HG02840 (cell line): ENCODE results near the gene UGT1A4.

ENCODE experiments used
- ATAC-seq: cut with Tn5 transposase; IDR thresholded peaks from one replicate; pipeline ENCODE4 v1.9.1; 2021; ENCODE audit warnings: mild to moderate bottlenecking, moderate library complexity, moderate number of reproducible peaks; ENCODE audit not compliant: unreplicated experiment, low FRiP score

UGT1A4 gene

GRCh38 chr2:233807215-233807865 is 88.8 kb downstream of the UGT1A4 start:
- ATAC-seq, result no peak

DNA sequence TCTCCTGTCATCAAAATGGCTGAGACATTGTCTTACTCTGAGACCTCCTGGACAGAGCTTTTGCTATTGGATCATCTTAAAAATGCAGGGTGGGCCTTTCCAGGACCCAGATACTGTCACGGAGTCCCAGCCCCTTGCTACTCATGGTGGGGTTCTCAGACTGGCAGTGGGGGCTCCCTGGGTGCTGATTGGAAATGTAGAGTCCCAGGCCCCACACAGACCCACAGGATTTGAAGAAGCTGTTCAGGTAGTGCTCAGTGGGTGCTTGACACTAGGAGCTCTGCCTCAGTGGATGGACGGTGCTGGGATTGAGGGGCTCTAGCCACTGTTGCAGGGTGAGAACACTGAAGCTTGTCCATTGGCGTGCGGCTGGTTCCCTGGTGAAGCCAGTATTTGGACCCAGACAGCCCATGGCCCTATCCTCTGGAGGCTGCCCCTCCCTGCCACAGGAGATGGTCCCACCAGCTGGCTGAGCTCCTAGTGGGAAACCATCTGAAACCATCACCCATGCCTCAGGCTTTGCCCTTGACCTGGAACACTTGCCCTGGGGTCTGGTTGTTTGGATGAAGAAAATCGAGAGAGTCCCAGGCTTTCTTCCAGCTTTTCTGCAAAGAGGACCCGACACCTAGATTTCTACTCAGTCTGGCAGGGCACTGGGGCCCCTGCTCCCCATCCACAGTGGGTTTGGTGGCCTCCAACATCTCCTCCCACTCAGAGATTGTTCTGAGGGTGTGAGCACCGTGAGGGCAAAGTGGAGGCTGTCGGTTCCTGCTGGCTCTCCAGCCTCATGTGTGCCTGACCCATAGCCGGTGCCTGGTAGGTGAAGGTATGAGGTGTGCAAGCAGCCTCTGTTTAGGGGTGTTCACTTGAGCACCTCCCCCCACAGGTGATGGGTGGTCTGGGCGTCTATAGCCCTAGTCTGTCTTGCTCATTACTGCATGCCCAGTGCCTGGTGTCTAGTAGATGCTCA is 89.7 kb downstream of the UGT1A4 start:
- ATAC-seq, result no peak

DNA sequence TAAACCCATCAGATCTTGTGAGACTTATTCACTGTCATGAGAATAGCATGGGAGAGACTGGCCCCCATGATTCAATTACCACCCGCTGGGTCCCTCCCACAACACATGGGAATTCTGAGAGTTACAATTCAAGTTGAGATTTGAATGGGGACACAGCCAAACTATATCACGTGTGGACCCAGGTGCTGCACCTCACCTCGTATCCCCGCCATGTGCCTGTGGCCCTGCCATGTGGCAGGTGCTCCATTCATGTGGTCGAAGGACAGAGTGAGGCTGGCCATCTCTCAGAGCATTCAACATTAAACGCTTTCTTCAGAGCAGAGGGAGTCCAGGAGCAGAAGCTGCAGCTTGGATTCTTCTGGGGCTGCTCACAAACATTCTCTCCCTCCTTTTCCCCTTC is 91.8 kb downstream of the UGT1A4 start:
- no peak for ATAC-seq

GRCh38 chr2:233811087-233811486 is 92.6 kb downstream of the UGT1A4 start:
- no peak for ATAC-seq

GRCh38 chr2:233811732-233812131 is 93.2 kb downstream of the UGT1A4 start:
- ATAC-seq, result no peak

- ATAC-seq, result no peak
These were observed 94.9 kb downstream of the UGT1A4 start for GRCh38 chr2:233813236-233814055.

DNA sequence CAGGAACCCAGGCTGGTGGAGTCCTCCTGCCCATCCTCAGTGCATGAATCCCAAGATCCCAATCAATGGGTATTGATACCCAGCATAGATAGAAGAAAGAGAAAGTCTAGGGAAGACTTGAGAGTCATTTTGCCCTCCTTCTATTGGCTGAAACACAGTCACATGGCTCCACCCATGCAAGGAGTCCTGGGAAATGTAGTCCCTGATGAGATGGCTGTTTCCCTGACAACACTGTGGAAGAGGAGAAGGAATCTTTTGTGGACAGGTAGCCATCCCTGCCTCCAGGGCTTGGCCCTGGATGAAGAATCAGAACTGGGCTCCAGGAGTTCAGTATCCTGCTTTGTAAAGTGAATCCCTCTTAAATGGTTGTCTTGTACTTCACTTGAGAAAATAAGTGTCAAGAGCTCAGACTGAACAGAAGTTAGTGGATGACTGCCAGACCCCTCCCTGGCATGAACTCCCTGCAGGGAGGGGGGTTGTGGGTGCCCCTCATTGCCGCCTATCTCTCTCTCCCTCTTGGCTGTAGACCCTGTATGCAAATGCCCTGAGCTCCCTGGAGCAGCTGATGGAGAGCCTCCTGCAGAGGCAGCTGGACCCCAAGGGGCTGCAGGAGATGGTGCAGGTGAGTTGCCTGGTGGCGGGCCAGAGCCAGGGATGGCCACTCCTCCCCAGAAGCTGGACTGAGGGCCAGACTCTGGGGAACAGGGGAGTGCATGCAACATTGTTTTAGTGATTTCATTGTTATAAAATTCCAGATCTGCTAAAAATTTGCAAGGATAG is 95.7 kb downstream of the UGT1A4 start:
- no peak for ATAC-seq

GRCh38 chr2:233815861-233816260 is 97.3 kb downstream of the UGT1A4 start:
- ATAC-seq, result no peak

DNA sequence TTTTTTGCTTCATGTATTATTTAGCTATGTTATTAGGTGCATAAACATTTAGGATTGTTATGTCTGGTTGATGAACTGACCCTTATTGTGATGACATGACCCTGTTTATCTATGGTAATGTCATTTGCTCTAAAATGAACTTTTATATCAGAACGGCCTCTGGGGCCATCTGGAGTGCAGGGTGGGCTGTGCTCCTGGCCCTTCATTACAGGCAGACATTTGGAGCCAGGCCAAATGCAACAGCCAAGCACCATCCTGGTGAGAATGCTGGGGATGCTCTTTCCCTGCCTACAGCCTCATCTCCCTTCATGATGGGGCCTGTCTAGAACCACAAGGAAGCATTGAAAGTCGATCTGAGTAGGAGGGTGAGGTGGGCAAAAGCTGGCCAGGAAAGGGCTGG is 97.8 kb downstream of the UGT1A4 start:
- ATAC-seq, result no peak

GRCh38 chr2:233816771-233817170 is 98.2 kb downstream of the UGT1A4 start:
- no peak for ATAC-seq

DNA sequence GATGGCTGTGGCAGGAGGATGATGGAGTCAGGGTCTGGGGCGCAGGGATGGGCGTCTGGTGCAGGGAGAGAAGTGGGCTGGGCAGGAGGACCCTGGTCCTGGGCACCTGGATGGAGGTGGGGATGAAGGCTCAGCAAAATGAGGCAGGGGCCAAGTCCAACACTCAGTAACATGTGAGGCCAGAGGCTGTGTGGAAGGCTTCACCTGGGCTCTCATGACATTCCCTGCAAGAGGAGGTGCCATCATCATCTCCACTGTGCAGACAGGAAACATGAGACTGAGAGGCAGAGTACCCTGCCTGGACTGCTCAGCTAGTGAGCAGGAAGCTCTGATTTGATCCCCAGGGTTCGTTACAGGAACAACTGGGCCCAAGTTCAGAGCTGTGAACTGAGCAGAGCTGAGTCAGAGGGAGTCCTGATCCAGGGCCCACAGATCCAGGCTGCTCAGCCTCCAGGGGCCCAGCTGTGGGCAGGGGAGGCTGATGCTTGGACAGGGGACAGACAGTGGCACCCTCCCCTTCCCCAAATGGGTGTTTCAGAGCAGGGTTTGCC is 98.9 kb downstream of the UGT1A4 start:
- no peak for ATAC-seq

DNA sequence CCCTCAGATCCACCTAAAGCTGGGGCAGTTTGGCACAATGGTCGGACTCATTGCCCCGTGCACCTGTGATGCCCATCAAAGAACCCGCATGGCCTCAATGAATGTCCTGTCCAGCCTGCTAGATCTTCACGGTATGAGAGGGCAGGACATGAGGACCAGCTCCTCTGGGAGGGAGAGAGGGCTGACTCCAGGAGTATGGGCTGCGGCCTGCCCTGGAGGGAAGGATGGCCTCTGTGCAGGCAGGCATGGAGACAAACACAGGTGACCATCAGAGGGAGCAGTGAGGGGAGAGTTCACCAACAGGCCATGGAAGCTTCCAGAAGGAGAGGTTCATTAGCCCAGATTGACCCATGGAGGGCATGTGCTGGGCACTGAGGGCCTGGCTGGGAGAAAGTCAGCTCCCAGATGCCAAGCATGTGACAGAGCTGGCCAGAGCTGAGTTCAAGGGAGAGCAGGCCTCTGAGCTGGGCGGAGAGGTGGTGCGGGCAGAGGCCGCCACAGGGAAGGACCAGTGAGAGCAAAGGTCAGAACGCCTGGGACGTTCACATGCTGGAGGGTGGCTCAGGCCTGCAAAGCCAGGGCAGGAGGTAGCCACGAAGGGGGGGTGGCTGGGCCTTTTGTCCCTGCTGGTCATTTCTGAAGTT is 99.6 kb downstream of the UGT1A4 start:
- ATAC-seq, result no peak

- ATAC-seq, result no peak
These were observed 100.4 kb downstream of the UGT1A4 start for GRCh38 chr2:233818639-233819621.

GRCh38 chr2:233819884-233820773 is 101.6 kb downstream of the UGT1A4 start:
- no peak for ATAC-seq

DNA sequence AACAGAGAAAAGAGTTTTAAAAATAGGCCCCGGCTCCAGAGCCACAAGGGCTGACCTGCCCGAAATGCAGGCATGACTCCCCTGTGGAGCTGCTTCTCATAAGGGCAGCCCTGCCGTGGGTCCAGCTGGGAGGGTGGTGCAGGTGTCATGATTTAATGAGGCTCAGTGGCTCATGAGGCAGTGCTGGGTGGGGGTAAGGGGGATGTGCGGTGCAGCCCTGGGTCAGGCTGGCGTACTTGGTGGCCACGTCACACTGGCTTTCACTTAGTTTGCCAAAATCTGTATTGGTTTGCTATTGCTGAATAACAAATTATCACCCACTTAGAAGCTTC is 102.2 kb downstream of the UGT1A4 start:
- no peak for ATAC-seq

- ATAC-seq, result no peak
These were observed 102.7 kb downstream of the UGT1A4 start for GRCh38 chr2:233821196-233821595.

DNA sequence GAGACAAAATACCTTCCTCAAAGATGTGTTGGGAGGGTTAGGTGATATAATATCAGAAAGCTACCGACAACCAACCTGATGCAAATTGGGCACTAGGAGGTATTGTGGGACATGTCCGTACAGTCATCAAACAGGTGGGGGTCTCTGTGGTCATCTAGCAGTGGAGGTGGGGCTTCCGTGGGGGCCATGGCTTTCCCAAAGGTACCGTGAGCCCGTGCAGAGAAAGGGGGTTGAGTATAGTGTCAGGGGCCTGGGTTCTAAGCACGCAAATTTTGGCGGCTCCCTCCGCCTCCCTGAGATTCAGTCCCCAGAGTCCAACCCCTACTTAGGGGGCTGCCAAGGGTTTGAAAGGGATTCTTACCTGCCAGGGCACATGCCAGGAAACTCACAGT is 103.2 kb downstream of the UGT1A4 start:
- no peak for ATAC-seq
